Brain microvascular endothelial cell (primary cell): ENCODE results near the gene MED12L.
A peak's percentile ranks its signal among the peaks of the same experiment; 100 is the strongest.

Experiments
- DNase-seq: peaks from one replicate; pipeline ENCODE4 v3.0.0-alpha.2; 2020
- H3K27ac ChIP-seq: fragments of 250-450 bp; sonication (Bioruptor Pico); 2 replicates; pipeline ENCODE4 v1.5.1; 2020; ENCODE audit warnings: mild to moderate bottlenecking, moderate library complexity
- H3K27me3 ChIP-seq: fragments of 250-450 bp; sonication (Bioruptor Pico); replicated peaks from 2 replicates; pipeline ENCODE4 v1.5.1; 2020; ENCODE audit warnings: mild to moderate bottlenecking
- H3K36me3 ChIP-seq: fragments of 250-450 bp; sonication (Bioruptor Pico); replicated peaks from 2 replicates; pipeline ENCODE4 v1.5.1; 2020; ENCODE audit warnings: mild to moderate bottlenecking
- H3K4me3 ChIP-seq: 2 replicates; pipeline ENCODE4 v1.5.1; 2011; ENCODE audit warnings: low read depth, mild to moderate bottlenecking, control low read depth, low read length, moderate library complexity
- in situ Hi-C: cut with HindIII; loops from 2 replicates; pipeline ENCODE4 v1.10.0; 2017; ENCODE audit warnings: low sequenced_read_pairs, low pct_ligation_motif_present
- TF ChIP-seq, protein P1 (sequence below): IDR thresholded peaks from 2 replicates; pipeline ENCODE4 v1.5.1; 2011; ENCODE audit warnings: low read depth, mild to moderate bottlenecking, moderate library complexity, low read length, control low read depth, inconsistent platforms; ENCODE audit errors: missing control alignments

MED12L gene

GRCh38 chr3:151278230-151278629 is 192.8 kb downstream of the MED12L start, which contains the start of gene P2RY14:
TSS of gene P2RY14 (minus strand) at chr3:151278542. CDS start at chr3:151214316, 64,226 bp downstream.
- no peak within 1 kb of the TSS for H3K4me3 ChIP-seq
- no peaks in the 10 kb centered on the region for H3K36me3 ChIP-seq
- no peak for DNase-seq
- H3K27ac ChIP-seq: no peak within 1 kb of the TSS
- TF ChIP-seq, protein P1, sequence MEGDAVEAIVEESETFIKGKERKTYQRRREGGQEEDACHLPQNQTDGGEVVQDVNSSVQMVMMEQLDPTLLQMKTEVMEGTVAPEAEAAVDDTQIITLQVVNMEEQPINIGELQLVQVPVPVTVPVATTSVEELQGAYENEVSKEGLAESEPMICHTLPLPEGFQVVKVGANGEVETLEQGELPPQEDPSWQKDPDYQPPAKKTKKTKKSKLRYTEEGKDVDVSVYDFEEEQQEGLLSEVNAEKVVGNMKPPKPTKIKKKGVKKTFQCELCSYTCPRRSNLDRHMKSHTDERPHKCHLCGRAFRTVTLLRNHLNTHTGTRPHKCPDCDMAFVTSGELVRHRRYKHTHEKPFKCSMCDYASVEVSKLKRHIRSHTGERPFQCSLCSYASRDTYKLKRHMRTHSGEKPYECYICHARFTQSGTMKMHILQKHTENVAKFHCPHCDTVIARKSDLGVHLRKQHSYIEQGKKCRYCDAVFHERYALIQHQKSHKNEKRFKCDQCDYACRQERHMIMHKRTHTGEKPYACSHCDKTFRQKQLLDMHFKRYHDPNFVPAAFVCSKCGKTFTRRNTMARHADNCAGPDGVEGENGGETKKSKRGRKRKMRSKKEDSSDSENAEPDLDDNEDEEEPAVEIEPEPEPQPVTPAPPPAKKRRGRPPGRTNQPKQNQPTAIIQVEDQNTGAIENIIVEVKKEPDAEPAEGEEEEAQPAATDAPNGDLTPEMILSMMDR: no peak
- no peaks in the 10 kb centered on the region for H3K27me3 ChIP-seq
- in situ Hi-C loops: no loop called here

- in situ Hi-C loops: no loop called here
- Histone ChIP-seq H3K36me3 (no peaks in the 10 kb centered on the region), H3K27me3 (no peaks in the 10 kb centered on the region), H3K4me3 (no peak overlapping the region), H3K27ac (peak overlapping the region; percentile 95)
- TF ChIP-seq, protein P1: no peak
- DNase-seq: peak; percentile 92
Observed at GRCh38 chr3:151281671-151282324, 196.3 kb downstream of the MED12L start.

DNA sequence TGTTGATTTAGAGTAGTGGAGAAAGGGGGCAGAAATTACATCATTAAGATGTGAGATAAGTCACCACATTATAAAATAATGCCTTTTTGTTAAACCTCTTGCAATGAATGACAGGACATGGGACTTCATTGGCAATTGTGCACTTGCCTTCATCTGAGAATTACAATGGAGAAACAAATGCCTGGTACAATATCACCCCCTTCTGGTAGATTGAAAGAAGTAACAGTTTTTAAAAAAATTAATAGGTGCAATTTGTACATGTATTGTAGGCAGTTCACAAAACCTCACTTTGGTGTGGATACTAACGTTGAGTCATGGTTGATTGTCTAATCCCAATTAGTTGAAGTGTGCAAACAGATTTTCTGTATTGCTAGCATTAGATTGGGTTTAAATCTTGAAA is 197.5 kb downstream of the MED12L start:
- TF ChIP-seq, protein P1: peak; percentile 46
- Histone ChIP-seq H3K36me3 (no peaks in the 10 kb centered on the region), H3K27ac (peak overlapping the region; percentile 95), H3K27me3 (no peaks in the 10 kb centered on the region), H3K4me3 (no peak overlapping the region)
- peak; percentile 51 for DNase-seq
- in situ Hi-C loops: no loop called here

DNA sequence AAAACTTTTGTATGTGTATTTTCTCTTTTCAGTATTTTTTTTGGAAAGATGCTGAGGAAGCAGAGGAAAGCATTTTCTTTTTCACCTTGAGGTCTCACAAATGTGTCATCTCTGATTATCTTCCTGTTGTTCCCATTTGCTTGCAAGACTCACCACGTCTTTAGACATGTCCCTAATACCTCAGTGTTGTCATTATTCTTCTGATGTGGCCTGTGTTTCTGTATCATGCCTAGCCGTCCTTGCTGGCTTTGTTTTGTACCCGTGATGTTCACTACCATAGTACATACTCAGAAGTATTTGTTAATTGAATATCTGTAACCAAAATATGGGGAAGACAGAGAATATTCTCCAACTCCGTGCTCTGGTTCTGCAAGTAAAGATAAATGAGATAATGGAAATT is 197.9 kb downstream of the MED12L start:
- H3K36me3 ChIP-seq: no peaks in the 10 kb centered on the region
- no peak overlapping the region for H3K4me3 ChIP-seq
- H3K27me3 ChIP-seq: no peaks in the 10 kb centered on the region
- peak overlapping the region; percentile 87 for H3K27ac ChIP-seq
- no peak for DNase-seq
- TF ChIP-seq, protein P1: no peak
- in situ Hi-C loops: no loop called here

GRCh38 chr3:151283907-151284461 is 198.5 kb downstream of the MED12L start:
- Histone ChIP-seq H3K27ac (peak overlapping the region; percentile 87), H3K27me3 (no peaks in the 10 kb centered on the region), H3K4me3 (no peak overlapping the region), H3K36me3 (no peaks in the 10 kb centered on the region)
- peak; percentile 88 for DNase-seq
- TF ChIP-seq, protein P1: no peak
- in situ Hi-C loops: no loop called here

- in situ Hi-C loops: no loop called here
- no peak overlapping the region for H3K27ac ChIP-seq
- TF ChIP-seq, protein P1: no peak
Observed at GRCh38 chr3:151285940-151286339, 200.5 kb downstream of the MED12L start.

More at GRCh38 chr3:151285940-151286339, 200.5 kb downstream of the MED12L start:
- no peaks in the 10 kb centered on the region for H3K36me3 ChIP-seq
- no peak overlapping the region for H3K4me3 ChIP-seq
- no peaks in the 10 kb centered on the region for H3K27me3 ChIP-seq
- DNase-seq: no peak
